GM12878 (cell line): ENCODE measurements around the gene PGC. TPM values are rescaled to one million over a fixed set of nuclear protein-coding genes. Genes with fewer than 3 reads are reported as not detected.

Source experiments
- BRCA1 ChIP-seq: IDR thresholded peaks from 2 replicates; pipeline ENCODE4 v1.6.1; 2011; ENCODE audit warnings: low read depth, low read length, improper control_type of control experiment
- ELK1 ChIP-seq: IDR thresholded peaks from 2 replicates; pipeline ENCODE4 v1.6.1; 2012; ENCODE audit warnings: low read depth, low read length, improper control_type of control experiment
- IKZF2 ChIP-seq, 2 experiments: fragments of 450-650 bp; IDR thresholded peaks; 2 replicates each; pipeline ENCODE4 v1.6.1; 2017; ENCODE audit warnings: mild to moderate bottlenecking in 2 of 2, moderate library complexity in 2 of 2
- IRF3 ChIP-seq: fragments of 450-650 bp; IDR thresholded peaks from 2 replicates; pipeline ENCODE4 v1.6.1; 2014; ENCODE audit warnings: mild to moderate bottlenecking
- KAT2A ChIP-seq: conservative IDR thresholded peaks from 2 replicates; pipeline ENCODE4 v1.6.1; 2011; ENCODE audit warnings: low read depth, low read length; ENCODE audit not compliant: control insufficient read depth
- MTA2 ChIP-seq: fragments of 450-650 bp; IDR thresholded peaks from 2 replicates; pipeline ENCODE4 v1.6.1; 2016; ENCODE audit warnings: low read depth, mild to moderate bottlenecking, moderate library complexity
- NFYA ChIP-seq: IDR thresholded peaks from 2 replicates; pipeline ENCODE4 v1.6.1; 2011; ENCODE audit warnings: low read depth, mild to moderate bottlenecking, low read length, improper control_type of control experiment, borderline replicate concordance
- POLR2AphosphoS2 ChIP-seq: IDR thresholded peaks from 2 replicates; pipeline ENCODE4 v1.6.1; 2011; ENCODE audit warnings: low read depth, mild to moderate bottlenecking, low read length, improper control_type of control experiment, moderate library complexity
- SIN3A ChIP-seq: IDR thresholded peaks from 2 replicates; pipeline ENCODE4 v1.6.1; 2012; ENCODE audit warnings: low read depth, low read length, improper control_type of control experiment
- SMC3 ChIP-seq: IDR thresholded peaks from 2 replicates; pipeline ENCODE4 v1.6.1; 2011; ENCODE audit warnings: low read length, improper control_type of control experiment, borderline replicate concordance
- SP1 ChIP-seq: IDR thresholded peaks from one replicate; pipeline ENCODE4 v1.6.1; 2011; ENCODE audit warnings: low read depth, low read length
- SPI1 ChIP-seq: IDR thresholded peaks from 2 replicates; pipeline ENCODE4 v1.6.1; 2011; ENCODE audit warnings: low read depth, mild to moderate bottlenecking, low read length, moderate library complexity, borderline replicate concordance; ENCODE audit not compliant: insufficient read depth
- SREBF2 ChIP-seq: IDR thresholded peaks from 2 replicates; pipeline ENCODE4 v1.6.1; 2012; ENCODE audit warnings: mild to moderate bottlenecking, low read length
- TAF1 ChIP-seq: IDR thresholded peaks from 2 replicates; pipeline ENCODE4 v1.6.1; 2011; ENCODE audit warnings: mild to moderate bottlenecking, low read depth, low read length, borderline replicate concordance
- TARDBP ChIP-seq: IDR thresholded peaks from 2 replicates; pipeline ENCODE4 v1.6.1; 2016; ENCODE audit warnings: borderline replicate concordance
- YY1 ChIP-seq: IDR thresholded peaks from 2 replicates; pipeline ENCODE4 v1.6.1; 2011; ENCODE audit warnings: low read depth, mild to moderate bottlenecking, low read length
- ZZZ3 ChIP-seq: IDR thresholded peaks from 2 replicates; pipeline ENCODE4 v1.6.1; 2011; ENCODE audit warnings: low read depth; ENCODE audit not compliant: control insufficient read depth, insufficient read length
- polyA plus RNA-seq, 11 experiments: library from polyadenylated mRNA; depleted of rRNA in 4 of 11; unstranded in 6 of 11; stranded (reverse) in 5 of 11; fragments of >200 nt; fragmentation: Nextera tagmentation in 4 of 11; fragmentation: Illumina TruSeq in 1 of 11; extraction: Ambion mirVana in 4 of 11; extraction: Trizol in 1 of 11; gene quantifications; 1 replicate in 1 of 11; 2 replicates in 10 of 11; pipeline versions ENCODE4 v1.2.1 to v1.2.3, GENCODE V29; 2011 to 2016; ENCODE audit warnings: inconsistent platforms in 2 of 11, missing spikeins in 2 of 11, low read depth in 1 of 11
- total RNA-seq, 4 experiments: library from RNA; depleted of rRNA in 3 of 4; stranded (reverse); fragments of >200 nt in 3 of 4; fragmentation: Illumina TruSeq in 1 of 4; extraction: Trizol in 1 of 4; gene quantifications; 2 replicates each; pipeline versions ENCODE4 v1.2.1 to v1.2.3, GENCODE V29; 2013 to 2021
- TF ChIP-seq, protein P1 (sequence below): fragments of 150-350 bp; IDR thresholded peaks from 2 replicates; pipeline ENCODE4 v1.6.1; 2016; ENCODE audit warnings: low read depth, low read length
- TF ChIP-seq, protein P2 (sequence below): IDR thresholded peaks from 2 replicates; pipeline ENCODE4 v1.6.1; 2012; ENCODE audit warnings: low read depth, low read length, improper control_type of control experiment

PGC gene
- total and polyA plus RNA-seq, 10 of the 15 experiments (the other 5 are each of a cell fraction or from before 2014, with no cell fraction given): 0.26 TPM; not detected in 9

DNA sequence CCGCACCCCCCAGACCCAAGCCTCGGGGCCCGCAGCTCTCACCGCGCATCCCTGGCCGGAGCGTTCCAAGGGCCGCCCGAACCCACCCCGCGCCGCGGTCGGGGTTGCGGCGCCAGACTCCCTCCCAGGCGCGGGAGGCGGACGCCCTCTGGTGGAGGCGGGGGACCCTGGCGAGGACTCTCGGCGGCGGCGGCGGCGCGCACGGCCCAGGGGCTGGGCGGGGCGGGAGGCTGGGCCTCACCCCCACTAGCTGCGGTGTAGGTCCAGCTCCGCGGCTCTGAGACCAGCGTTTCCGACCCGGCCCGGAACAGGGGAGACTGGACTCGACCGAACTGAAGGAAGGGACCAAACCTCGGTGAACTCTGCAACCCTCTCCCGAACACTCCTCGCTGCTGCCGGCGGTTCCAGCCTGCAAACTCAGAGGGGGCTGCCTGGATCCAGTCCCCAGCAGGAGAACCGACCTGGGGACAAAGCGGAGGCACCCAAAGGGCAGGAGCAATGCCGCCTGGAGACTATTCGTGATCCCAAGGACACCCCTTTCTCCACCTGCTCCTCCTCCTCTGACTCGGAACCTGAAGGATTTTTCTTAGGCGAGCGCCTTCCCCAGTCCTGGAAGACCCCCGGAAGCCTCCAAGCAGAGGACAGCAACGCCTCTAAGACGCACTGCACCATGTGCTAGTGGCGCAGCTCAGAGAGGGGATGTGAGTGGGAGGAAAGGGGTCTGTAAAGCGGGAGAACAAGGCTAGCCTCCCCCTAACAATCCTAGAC lies 39.4 kb upstream of the PGC start (continued):
- TF ChIP-seq SPI1 (no peak), BRCA1 (no peak), SMC3 (peak; percentile 49; the same call in 1 of the 2 replicates), NFYA (no peak), MTA2 (no peak), IRF3 (no peak), TARDBP (no peak), YY1 (peak; percentile 76), SREBF2 (no peak), ZZZ3 (no peak), KAT2A (no peak), SP1 (no peak), SIN3A (peak; percentile 46; the same call in 1 of the 2 replicates), POLR2AphosphoS2 (no peak), IKZF2 (IDR thresholded peaks at IDR 0.05) (no peak), ELK1 (no peak), TAF1 (no peak)
- TF ChIP-seq, protein P1, sequence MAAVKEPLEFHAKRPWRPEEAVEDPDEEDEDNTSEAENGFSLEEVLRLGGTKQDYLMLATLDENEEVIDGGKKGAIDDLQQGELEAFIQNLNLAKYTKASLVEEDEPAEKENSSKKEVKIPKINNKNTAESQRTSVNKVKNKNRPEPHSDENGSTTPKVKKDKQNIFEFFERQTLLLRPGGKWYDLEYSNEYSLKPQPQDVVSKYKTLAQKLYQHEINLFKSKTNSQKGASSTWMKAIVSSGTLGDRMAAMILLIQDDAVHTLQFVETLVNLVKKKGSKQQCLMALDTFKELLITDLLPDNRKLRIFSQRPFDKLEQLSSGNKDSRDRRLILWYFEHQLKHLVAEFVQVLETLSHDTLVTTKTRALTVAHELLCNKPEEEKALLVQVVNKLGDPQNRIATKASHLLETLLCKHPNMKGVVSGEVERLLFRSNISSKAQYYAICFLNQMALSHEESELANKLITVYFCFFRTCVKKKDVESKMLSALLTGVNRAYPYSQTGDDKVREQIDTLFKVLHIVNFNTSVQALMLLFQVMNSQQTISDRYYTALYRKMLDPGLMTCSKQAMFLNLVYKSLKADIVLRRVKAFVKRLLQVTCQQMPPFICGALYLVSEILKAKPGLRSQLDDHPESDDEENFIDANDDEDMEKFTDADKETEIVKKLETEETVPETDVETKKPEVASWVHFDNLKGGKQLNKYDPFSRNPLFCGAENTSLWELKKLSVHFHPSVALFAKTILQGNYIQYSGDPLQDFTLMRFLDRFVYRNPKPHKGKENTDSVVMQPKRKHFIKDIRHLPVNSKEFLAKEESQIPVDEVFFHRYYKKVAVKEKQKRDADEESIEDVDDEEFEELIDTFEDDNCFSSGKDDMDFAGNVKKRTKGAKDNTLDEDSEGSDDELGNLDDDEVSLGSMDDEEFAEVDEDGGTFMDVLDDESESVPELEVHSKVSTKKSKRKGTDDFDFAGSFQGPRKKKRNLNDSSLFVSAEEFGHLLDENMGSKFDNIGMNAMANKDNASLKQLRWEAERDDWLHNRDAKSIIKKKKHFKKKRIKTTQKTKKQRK: no peak
- TF ChIP-seq, protein P2, sequence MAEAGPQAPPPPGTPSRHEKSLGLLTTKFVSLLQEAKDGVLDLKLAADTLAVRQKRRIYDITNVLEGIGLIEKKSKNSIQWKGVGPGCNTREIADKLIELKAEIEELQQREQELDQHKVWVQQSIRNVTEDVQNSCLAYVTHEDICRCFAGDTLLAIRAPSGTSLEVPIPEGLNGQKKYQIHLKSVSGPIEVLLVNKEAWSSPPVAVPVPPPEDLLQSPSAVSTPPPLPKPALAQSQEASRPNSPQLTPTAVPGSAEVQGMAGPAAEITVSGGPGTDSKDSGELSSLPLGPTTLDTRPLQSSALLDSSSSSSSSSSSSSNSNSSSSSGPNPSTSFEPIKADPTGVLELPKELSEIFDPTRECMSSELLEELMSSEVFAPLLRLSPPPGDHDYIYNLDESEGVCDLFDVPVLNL: no peak
